Activated CD4-positive, alpha-beta T cell treated with anti-CD3 and anti-CD28 coated beads, Interleukin-2, amount 50 U/mL, for 4 hours (primary cell): Measurements from ENCODE around the gene ZFP36L1.
A peak's percentile ranks its signal among the peaks of the same experiment; 100 is the strongest.

Experiments used
- DNase-seq, 2 experiments: peaks; one replicate each; pipeline ENCODE4 v3.0.0-alpha.2; 2020

ZFP36L1 gene

GRCh38 chr14:68794851-68795596 is 2.2 kb upstream of the ZFP36L1 start:
- DNase-seq = peak in 1 of 2 experiments; percentile 56

GRCh38 chr14:68794130-68794850 is 1.4 kb upstream of the ZFP36L1 start:
- DNase-seq = peak; percentile 87 to 89

- DNase-seq = peak in 1 of 2 experiments; percentile 51
Observed at GRCh38 chr14:68793734-68794129, 865 bp upstream of the ZFP36L1 start.

- no peak for DNase-seq
Observed at GRCh38 chr14:68792678-68792978, 239 bp downstream of the ZFP36L1 start.

GRCh38 chr14:68791902-68792677 is 777 bp downstream of the ZFP36L1 start:
- no peak for DNase-seq

- no peak for DNase-seq
Observed at GRCh38 chr14:68791078-68791901, 1.6 kb downstream of the ZFP36L1 start.

- peak; percentile 64 to 66 for DNase-seq
Observed at GRCh38 chr14:68790644-68791077, 2.2 kb downstream of the ZFP36L1 start.

GRCh38 chr14:68789821-68790643 is 2.8 kb downstream of the ZFP36L1 start:
- DNase-seq = no peak

- DNase-seq = peak; percentile 86 to 87
Observed at GRCh38 chr14:68788996-68789820, 3.7 kb downstream of the ZFP36L1 start.

- DNase-seq = no peak
Observed at GRCh38 chr14:68788275-68788995, 4.4 kb downstream of the ZFP36L1 start.

GRCh38 chr14:68787092-68787992 is 5.5 kb downstream of the ZFP36L1 start:
- no peak for DNase-seq

GRCh38 chr14:68786491-68787091 is 6.3 kb downstream of the ZFP36L1 start:
- no peak for DNase-seq

- DNase-seq = peak in 1 of 2 experiments; percentile 46
Observed at GRCh38 chr14:68785534-68786490, 7.1 kb downstream of the ZFP36L1 start.

- DNase-seq = no peak
Observed at GRCh38 chr14:68784978-68785533, 7.8 kb downstream of the ZFP36L1 start.

- DNase-seq = no peak
Observed at GRCh38 chr14:68784226-68784910, 8.5 kb downstream of the ZFP36L1 start.
